ENCODE data around the gene TNFRSF13B. TPM values are rescaled to one million over a fixed set of nuclear protein-coding genes. Genes with fewer than 3 reads are reported as not detected.
"Not testable (repeated sequence)": the region's sequence is repeated elsewhere in the genome, so short reads cannot be mapped to it uniquely, and the experiment has no call there.

Gene TNFRSF13B
- total RNA-seq (2014; rRNA removed; shearing (Covaris generic); ENCODE audit: low replicate concordance): not detected in 2 replicates

- DNase-seq (ENCODE audit: low read depth): no peak
- in situ Hi-C loops (cut with HindIII; ENCODE audit: low pct_unique_long_range_greater_than_20kb, low sequenced_read_pairs): no loop called here
Observed at GRCh38 chr17:16971458-16972338, at the start of gene TNFRSF13B. TNFRSF13B (minus strand) TSS chr17:16972118; CDS start chr17:16972075, 43 bp downstream.

GRCh38 chr17:17021194-17021863 is 49.4 kb upstream of the TNFRSF13B start:
- DNase-seq (ENCODE audit: low read depth): no peak

GRCh38 chr17:17020821-17021193 is 48.9 kb upstream of the TNFRSF13B start:
- in situ Hi-C loops (cut with HindIII; ENCODE audit: low pct_unique_long_range_greater_than_20kb, low sequenced_read_pairs): no loop called here

More at GRCh38 chr17:17021194-17021863, 49.4 kb upstream of the TNFRSF13B start:
- in situ Hi-C loops (cut with HindIII; ENCODE audit: low pct_unique_long_range_greater_than_20kb, low sequenced_read_pairs): no loop called here

GRCh38 chr17:17019891-17020456 is 48.1 kb upstream of the TNFRSF13B start:
- no peak for DNase-seq (ENCODE audit: low read depth)
- in situ Hi-C loops (cut with HindIII; ENCODE audit: low pct_unique_long_range_greater_than_20kb, low sequenced_read_pairs): no loop called here

More at GRCh38 chr17:17020821-17021193, 48.9 kb upstream of the TNFRSF13B start:
- no peak for DNase-seq (ENCODE audit: low read depth)

- in situ Hi-C loops (cut with HindIII; ENCODE audit: low pct_unique_long_range_greater_than_20kb, low sequenced_read_pairs): no loop called here
- no peak for DNase-seq (ENCODE audit: low read depth)
Observed at GRCh38 chr17:17019430-17019762, 47.5 kb upstream of the TNFRSF13B start.

- in situ Hi-C loops (cut with HindIII; ENCODE audit: low pct_unique_long_range_greater_than_20kb, low sequenced_read_pairs): no loop called here
- DNase-seq (ENCODE audit: low read depth): no peak
Observed at GRCh38 chr17:17018612-17019429, 46.9 kb upstream of the TNFRSF13B start.

- DNase-seq (ENCODE audit: low read depth): no peak
- in situ Hi-C loops (cut with HindIII; ENCODE audit: low pct_unique_long_range_greater_than_20kb, low sequenced_read_pairs): no loop called here
Observed at GRCh38 chr17:17018021-17018441, 46.1 kb upstream of the TNFRSF13B start.

GRCh38 chr17:17017343-17018014 is 45.6 kb upstream of the TNFRSF13B start:
- in situ Hi-C loops (cut with HindIII; ENCODE audit: low pct_unique_long_range_greater_than_20kb, low sequenced_read_pairs): no loop called here

GRCh38 chr17:17016199-17017197 is 44.6 kb upstream of the TNFRSF13B start:
- DNase-seq (ENCODE audit: low read depth); in situ Hi-C loops (cut with HindIII; ENCODE audit: low pct_unique_long_range_greater_than_20kb, low sequenced_read_pairs): not testable (repeated sequence)

More at GRCh38 chr17:17017343-17018014, 45.6 kb upstream of the TNFRSF13B start:
- no peak for DNase-seq (ENCODE audit: low read depth)

- in situ Hi-C loops (cut with HindIII; ENCODE audit: low pct_unique_long_range_greater_than_20kb, low sequenced_read_pairs): no loop called here
Observed at GRCh38 chr17:17015230-17015629, 43.3 kb upstream of the TNFRSF13B start.

GRCh38 chr17:17014748-17015124 is 42.8 kb upstream of the TNFRSF13B start:
- peak; percentile 54 for DNase-seq (ENCODE audit: low read depth)
- in situ Hi-C loops (cut with HindIII; ENCODE audit: low pct_unique_long_range_greater_than_20kb, low sequenced_read_pairs): not testable (repeated sequence)

More at GRCh38 chr17:17015230-17015629, 43.3 kb upstream of the TNFRSF13B start:
- no peak for DNase-seq (ENCODE audit: low read depth)

GRCh38 chr17:17013828-17014747 is 42.2 kb upstream of the TNFRSF13B start:
- DNase-seq (ENCODE audit: low read depth); in situ Hi-C loops (cut with HindIII; ENCODE audit: low pct_unique_long_range_greater_than_20kb, low sequenced_read_pairs): not testable (repeated sequence)

GRCh38 chr17:17011043-17011907 is 39.4 kb upstream of the TNFRSF13B start:
- in situ Hi-C loops (cut with HindIII; ENCODE audit: low pct_unique_long_range_greater_than_20kb, low sequenced_read_pairs): not testable (repeated sequence)

GRCh38 chr17:17010545-17011034 is 38.7 kb upstream of the TNFRSF13B start:
- DNase-seq (ENCODE audit: low read depth); in situ Hi-C loops (cut with HindIII; ENCODE audit: low pct_unique_long_range_greater_than_20kb, low sequenced_read_pairs): not testable (repeated sequence)

More at GRCh38 chr17:17011043-17011907, 39.4 kb upstream of the TNFRSF13B start:
- DNase-seq (ENCODE audit: low read depth): peak; percentile 83

Data from Caki2 (cell line).